ENCODE results near the gene LAMA1. TPM values are rescaled to one million over a fixed set of nuclear protein-coding genes. Genes with fewer than 3 reads are reported as not detected.

LAMA1 gene
- total RNA-seq, 1 experiment from 2014 or later = 129 TPM

DNA sequence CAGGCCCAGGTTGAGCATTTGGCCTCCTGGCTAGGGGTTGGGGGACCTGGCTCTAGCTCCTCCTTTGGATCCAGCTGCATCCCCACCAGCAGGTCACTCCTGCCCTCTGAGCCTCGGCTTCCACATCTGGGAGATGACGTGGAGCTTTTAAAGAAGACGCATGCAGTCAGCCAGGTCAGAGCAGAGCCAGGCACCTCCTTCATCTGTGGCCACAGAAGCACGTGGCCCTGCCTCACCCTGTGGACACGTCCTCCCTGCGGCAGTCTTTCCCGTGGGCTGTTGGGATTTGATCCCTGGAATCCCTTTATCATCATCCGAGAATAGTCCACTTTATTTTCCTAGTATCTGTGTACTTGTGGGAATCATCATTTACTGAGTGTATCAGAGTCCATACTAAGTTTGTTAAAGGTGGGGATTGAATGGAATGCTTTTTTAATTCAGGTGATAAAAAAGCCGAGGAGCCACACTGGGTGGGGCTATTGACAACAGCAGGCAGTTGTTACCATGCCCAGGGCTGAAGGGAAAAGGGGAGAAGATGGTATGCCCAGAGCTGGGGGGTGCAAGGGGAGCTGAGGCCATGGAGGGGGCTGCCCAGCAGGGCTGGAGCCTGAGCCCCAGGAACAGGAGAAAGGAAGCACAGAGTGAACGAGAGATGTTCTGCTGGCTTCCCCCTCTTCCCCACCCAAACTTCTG, 170.1 kb downstream of the LAMA1 start:
- H3K4me1 ChIP-seq = peaks cover 16% of the 10 kb centered on the region
- CTCF ChIA-PET = no interaction called here
- DNase-seq = no peak
- Mint-ChIP-seq H3K36me3 (ENCODE audit: insufficient read depth, unreplicated experiment) (peaks cover 70% of the 10 kb centered on the region), H3K27me3 (ENCODE audit: insufficient read depth, unreplicated experiment) (no peaks in the 10 kb centered on the region), H3K4me1 (ENCODE audit: low read depth, unreplicated experiment) (peaks cover 25% of the 10 kb centered on the region), H3K27ac (ENCODE audit: unreplicated experiment) (no peak overlapping the region), H3K4me3 (ENCODE audit: unreplicated experiment) (no peak overlapping the region), H3K9me3 (ENCODE audit: unreplicated experiment) (no peaks in the 10 kb centered on the region)
- no peaks in the 10 kb centered on the region for H3K27me3 ChIP-seq (replicated peaks; ENCODE audit: control insufficient read depth, insufficient read depth, low read length)
- BruUV-seq (replicated peaks) = no TSS peak
- no peaks in the 10 kb centered on the region; the same call in none of the 2 replicates for H3K36me3 ChIP-seq (ENCODE audit: control insufficient read depth, insufficient read depth, low read length)
- intact Hi-C loops (cut with micrococcal nuclease; ENCODE audit: unreplicated experiment) = no loop called here
- H3K4me3 ChIP-seq (ENCODE audit: low read depth, low read length) = no peak overlapping the region
- POLR2A ChIA-PET = no interaction called here
- TF ChIP-seq, protein P1, sequence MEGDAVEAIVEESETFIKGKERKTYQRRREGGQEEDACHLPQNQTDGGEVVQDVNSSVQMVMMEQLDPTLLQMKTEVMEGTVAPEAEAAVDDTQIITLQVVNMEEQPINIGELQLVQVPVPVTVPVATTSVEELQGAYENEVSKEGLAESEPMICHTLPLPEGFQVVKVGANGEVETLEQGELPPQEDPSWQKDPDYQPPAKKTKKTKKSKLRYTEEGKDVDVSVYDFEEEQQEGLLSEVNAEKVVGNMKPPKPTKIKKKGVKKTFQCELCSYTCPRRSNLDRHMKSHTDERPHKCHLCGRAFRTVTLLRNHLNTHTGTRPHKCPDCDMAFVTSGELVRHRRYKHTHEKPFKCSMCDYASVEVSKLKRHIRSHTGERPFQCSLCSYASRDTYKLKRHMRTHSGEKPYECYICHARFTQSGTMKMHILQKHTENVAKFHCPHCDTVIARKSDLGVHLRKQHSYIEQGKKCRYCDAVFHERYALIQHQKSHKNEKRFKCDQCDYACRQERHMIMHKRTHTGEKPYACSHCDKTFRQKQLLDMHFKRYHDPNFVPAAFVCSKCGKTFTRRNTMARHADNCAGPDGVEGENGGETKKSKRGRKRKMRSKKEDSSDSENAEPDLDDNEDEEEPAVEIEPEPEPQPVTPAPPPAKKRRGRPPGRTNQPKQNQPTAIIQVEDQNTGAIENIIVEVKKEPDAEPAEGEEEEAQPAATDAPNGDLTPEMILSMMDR (IDR thresholded peaks at IDR 0.05; ENCODE audit: insufficient read depth in 1 of 2, low read depth in 1 of 2, low read length in 1 of 2, severe bottlenecking in 1 of 2, unreplicated experiment in 1 of 2) = no peak
- no peaks in the 10 kb centered on the region for H3K9me3 ChIP-seq

DNA sequence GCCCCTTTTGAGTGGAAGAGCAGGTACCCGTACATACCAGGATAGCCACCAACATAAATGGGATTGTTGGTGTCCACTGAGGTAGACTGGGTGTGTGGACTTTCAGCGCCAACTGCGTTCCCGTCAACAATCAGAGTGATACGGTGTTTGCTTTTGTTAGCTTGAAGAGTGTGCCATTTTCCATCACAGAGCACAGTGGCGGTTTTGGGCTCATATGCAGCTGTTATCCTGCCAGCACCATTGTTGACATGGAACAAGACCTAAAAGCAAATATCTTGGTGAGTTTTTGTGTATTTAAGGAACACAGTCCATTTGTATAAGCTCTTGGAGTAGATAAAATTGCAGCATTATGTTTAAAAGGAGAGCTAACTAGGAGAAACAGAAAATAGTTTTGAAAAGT, 174.5 kb downstream of the LAMA1 start:
- no peaks in the 10 kb centered on the region for H3K9me3 Mint-ChIP-seq (ENCODE audit: unreplicated experiment)
- Histone ChIP-seq H3K36me3 (ENCODE audit: control insufficient read depth, insufficient read depth, low read length) (no peaks in the 10 kb centered on the region; the same call in none of the 2 replicates), H3K27me3 (replicated peaks; ENCODE audit: control insufficient read depth, insufficient read depth, low read length) (no peaks in the 10 kb centered on the region), H3K4me3 (ENCODE audit: low read depth, low read length) (no peak overlapping the region), H3K4me1 (no peaks in the 10 kb centered on the region), H3K9me3 (no peaks in the 10 kb centered on the region)
- TF ChIP-seq, protein P1 (IDR thresholded peaks at IDR 0.05; ENCODE audit: insufficient read depth in 1 of 2, low read depth in 1 of 2, low read length in 1 of 2, severe bottlenecking in 1 of 2, unreplicated experiment in 1 of 2) = no peak
- peaks cover 45% of the 10 kb centered on the region for H3K36me3 Mint-ChIP-seq (ENCODE audit: insufficient read depth, unreplicated experiment)
- H3K4me1 Mint-ChIP-seq (ENCODE audit: low read depth, unreplicated experiment) = no peaks in the 10 kb centered on the region
- ChIA-PET CTCF (no interaction called here), POLR2A (no interaction called here)
- no TSS peak for BruUV-seq (replicated peaks)
- intact Hi-C loops (cut with micrococcal nuclease; ENCODE audit: unreplicated experiment) = no loop called here
- no peaks in the 10 kb centered on the region for H3K27me3 Mint-ChIP-seq (ENCODE audit: insufficient read depth, unreplicated experiment)
- H3K4me3 Mint-ChIP-seq (ENCODE audit: unreplicated experiment) = no peak overlapping the region
- no peak overlapping the region for H3K27ac Mint-ChIP-seq (ENCODE audit: unreplicated experiment)
- no peak for DNase-seq

DNA sequence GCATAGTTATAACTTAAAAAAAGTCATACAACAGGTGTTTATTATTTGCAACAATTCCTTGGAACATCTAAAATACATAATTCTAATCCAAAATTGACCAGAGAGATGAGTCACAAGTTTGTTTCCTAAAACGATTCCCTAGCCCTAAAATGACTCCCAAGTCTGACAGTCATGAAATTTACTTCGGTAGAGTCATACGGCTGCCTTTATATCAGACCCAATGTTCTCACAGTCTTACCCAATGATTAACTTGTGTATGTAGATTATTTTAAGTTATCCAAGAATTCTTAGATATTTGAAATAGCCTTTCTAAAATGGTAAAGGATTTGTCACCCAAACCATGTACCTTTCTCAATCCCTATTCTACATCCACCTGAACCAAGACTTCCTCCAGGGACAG, 174.9 kb downstream of the LAMA1 start:
- intact Hi-C loops (cut with micrococcal nuclease; ENCODE audit: unreplicated experiment) = no loop called here
- ChIA-PET POLR2A (no interaction called here), CTCF (no interaction called here)
- Mint-ChIP-seq H3K4me3 (ENCODE audit: unreplicated experiment) (no peak overlapping the region), H3K4me1 (ENCODE audit: low read depth, unreplicated experiment) (no peaks in the 10 kb centered on the region), H3K27me3 (ENCODE audit: insufficient read depth, unreplicated experiment) (no peaks in the 10 kb centered on the region), H3K9me3 (ENCODE audit: unreplicated experiment) (no peaks in the 10 kb centered on the region), H3K27ac (ENCODE audit: unreplicated experiment) (no peak overlapping the region), H3K36me3 (ENCODE audit: insufficient read depth, unreplicated experiment) (peaks cover 43% of the 10 kb centered on the region)
- no TSS peak for BruUV-seq (replicated peaks)
- DNase-seq = no peak
- H3K27me3 ChIP-seq (replicated peaks; ENCODE audit: control insufficient read depth, insufficient read depth, low read length) = no peaks in the 10 kb centered on the region
- H3K9me3 ChIP-seq = no peaks in the 10 kb centered on the region
- H3K36me3 ChIP-seq (ENCODE audit: control insufficient read depth, insufficient read depth, low read length) = no peaks in the 10 kb centered on the region; the same call in none of the 2 replicates
- TF ChIP-seq, protein P1 (IDR thresholded peaks at IDR 0.05; ENCODE audit: insufficient read depth in 1 of 2, low read depth in 1 of 2, low read length in 1 of 2, severe bottlenecking in 1 of 2, unreplicated experiment in 1 of 2) = no peak
- H3K4me1 ChIP-seq = no peaks in the 10 kb centered on the region
- H3K4me3 ChIP-seq (ENCODE audit: low read depth, low read length) = no peak overlapping the region

Measured in Caco-2 (cell line).